ENCODE data around the gene RD3L. TPM values are rescaled to one million over a fixed set of nuclear protein-coding genes. Genes with fewer than 3 reads are reported as not detected.

Gene RD3L
- total RNA-seq, 1 donor from 2014 or later = not detected

DNA sequence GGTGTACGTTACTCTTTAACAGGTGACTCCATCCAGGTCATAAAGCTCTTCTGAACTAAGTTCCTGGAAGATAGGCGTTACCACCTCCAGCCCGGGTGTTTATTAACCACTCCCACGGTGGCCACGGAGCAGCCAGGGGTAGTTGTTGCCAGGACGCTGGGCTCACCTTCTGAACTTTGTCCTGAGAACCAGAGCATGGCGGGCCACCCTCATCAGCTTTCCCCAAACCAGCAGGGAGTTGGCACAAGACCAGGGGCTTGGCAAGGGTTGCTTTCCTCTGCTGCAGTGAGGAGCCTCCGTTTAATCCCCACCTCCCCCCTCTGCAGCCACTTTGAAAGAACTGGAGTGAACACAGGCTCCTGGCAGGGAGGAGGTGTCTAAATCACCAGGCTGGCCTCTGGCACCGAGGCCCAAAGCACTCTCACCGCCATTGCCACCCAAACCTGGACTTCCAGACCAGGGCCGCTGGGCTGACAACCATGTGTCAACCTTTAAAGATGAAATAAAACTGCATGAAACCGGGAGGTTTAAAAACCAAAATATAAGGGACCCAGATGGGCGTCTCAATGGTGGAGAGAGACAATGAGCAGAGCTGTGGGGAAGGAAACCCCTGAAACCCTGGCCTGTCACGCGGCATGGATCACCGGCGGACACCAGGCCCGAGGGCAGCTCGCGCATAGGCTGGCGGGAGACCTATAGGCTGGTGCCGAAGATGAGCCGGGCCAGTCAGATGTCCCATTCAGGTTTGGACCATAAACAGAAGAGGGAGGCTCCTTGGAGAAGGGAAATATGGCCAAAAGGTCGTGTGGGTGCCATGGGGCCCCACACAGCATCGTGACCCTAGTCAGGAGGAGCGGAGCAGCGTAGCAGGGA lies 45.0 kb downstream of the RD3L start:
- intact Hi-C loops (cut with micrococcal nuclease) = no loop called here

DNA sequence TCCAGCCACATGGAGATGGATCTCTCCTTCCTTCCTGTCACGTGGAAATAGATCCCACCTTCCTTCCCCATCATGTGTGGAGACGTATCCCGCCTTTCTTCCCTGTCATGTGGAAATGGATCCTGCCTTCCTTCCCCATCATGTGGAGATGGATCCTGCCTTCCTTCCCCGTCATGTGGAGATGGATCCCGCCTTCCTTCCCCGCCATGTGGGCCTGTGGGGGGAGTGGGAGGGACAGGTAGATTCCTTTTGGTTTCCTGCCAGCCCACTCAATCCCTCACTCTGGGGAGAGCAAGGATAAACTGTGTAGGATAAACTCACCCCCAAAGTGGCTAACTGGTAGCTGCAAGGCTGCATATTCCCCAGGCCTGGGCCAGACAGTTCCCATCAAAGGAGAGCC lies 45.8 kb downstream of the RD3L start:
- intact Hi-C loops (cut with micrococcal nuclease) = no loop called here

DNA sequence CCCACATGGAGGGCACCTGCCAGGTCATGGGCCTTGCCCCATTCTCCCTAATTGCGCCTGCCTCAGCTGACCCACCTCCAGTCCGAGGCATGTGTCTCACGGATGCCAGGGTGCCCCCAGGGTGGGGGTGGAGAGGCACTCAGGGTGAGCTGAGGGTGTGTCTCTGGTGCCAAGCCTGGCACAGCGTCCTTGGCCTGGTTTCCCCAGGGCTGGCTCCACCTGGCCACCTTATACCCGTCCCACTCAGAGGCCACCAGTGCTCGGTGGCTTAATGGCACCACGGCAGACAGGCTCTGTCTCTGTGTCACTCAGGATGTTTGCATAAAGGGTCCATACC lies 47.6 kb downstream of the RD3L start:
- intact Hi-C loops (cut with micrococcal nuclease) = no loop called here

DNA sequence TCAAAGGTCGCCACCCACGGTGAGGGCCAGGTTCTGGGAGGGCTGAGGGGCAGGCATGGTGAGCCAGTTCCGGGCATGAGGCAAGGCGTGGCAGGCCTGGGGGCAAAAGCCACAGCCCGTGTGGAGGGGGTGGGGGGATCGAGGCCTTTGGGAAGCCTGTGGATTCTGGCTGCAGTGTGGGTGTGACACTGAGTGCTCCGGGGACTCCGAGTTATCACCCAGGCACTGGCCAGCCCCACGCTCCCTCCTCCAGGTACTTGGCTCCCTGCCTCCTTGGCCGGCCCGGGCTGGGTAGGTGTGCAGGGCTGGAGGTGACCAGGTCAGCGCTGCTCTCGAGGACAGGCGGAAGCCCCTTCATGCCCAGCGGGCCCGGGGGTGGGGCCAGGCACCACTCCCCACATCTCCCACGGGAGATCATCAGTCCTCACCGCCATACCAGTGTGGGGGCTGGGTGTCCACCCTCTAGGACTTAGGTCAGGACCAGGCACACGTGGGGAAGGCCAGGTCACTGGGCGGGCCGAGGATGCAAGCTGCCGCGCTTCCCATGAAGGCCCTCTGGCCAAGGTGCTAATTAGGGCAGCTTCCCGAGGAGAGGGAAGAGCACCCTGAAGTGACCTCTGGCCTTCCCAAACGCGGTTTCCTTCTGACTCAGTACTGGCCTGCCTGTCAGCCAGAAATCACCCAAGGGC lies 48.2 kb downstream of the RD3L start:
- intact Hi-C loops (cut with micrococcal nuclease) = no loop called here

DNA sequence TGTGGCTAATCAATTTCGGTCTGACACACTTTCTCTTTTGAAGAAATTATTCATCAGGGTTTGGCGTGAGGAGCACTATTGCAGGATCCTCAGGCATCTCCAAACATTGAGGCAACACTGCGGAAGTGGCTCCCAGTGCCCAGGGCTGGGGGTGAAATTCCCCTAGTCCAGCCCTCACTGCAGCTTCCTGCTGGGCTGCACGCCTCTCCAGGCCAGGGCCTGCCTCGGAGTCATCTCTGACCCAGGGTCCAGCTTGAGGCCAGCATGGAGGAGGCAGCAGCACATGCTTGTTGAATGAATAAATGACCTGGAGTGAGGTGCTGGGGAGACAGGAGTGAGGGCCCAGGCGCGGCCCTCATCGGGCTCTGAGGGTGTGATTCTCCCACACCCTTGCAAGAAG lies 50.1 kb downstream of the RD3L start:
- intact Hi-C loops (cut with micrococcal nuclease) = no loop called here

DNA sequence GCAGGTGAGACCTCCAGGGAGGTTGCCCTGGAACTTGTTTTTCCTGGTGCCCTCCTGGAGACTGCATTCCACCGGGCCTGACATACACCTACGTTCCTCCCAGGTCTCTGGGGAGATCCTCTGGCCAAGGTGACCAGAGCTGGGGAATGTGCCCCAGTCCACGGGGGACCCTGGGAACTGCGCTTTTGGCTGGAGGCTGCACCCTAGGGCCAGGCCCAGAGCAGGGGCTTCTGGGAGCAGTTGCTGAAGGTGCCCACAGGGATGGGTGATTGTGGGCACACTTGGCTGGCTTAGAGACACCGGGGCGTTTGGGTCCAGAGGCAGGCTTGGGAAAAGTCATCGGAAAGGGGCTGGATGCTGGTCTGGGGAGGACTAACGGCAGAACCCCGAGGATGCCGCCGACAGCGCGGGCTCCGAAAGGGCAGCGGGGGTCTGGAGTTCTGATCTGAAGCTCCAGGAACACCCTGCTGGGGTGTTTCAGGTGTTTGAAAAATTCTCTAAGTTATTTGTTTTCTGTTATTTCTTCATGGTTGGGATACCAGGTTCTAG lies 50.6 kb downstream of the RD3L start:
- intact Hi-C loops (cut with micrococcal nuclease) = no loop called here

DNA sequence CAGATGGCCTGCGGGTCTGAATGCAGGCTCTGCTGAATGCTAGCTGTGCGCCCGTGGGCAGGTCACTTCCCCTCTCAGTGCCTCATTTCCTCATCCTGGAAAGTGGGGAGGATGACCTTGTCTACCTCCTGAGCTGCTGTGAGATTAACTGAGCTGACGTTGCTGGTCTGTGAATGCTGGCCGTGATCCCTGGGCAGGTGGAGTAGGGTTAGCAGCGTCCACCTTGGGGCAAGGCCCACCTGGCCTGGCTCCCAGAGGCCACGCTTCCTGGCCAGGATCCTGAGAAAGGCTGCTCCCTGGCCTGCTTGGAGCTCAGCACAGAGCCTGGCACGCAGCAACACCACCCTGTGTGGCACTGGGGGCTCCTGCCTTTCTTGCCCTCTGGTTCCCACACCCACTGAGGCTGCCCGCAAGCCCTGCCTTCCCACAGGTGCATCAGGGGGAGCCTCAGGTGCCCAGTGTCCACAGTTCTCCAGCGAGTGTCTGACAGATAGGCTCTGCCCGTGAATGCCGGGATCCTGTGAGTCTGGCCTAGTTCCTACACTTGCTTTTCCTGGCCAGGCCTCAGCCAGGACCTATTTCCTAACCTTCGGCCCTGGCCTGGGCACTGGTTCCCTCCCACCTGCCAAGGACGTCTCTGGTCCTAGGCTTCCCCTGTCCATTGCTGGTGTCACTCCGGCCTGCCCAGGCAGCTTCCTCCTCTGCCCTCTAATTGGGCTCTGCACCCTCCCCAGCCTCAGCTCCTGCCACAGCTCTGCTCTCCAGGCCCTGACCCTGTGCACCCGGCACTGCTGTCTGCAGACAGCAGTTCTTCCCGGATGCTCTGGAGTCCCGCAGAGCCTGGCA lies 51.3 kb downstream of the RD3L start:
- intact Hi-C loops (cut with micrococcal nuclease) = no loop called here

Other genes with a start within 250 kb of the RD3L start
- 36.1 and 39.6 TPM in 2 replicates for gene XRCC3, start 227.1 kb downstream of the RD3L start, total RNA-seq
- 17.2 and 17.4 TPM in 2 replicates for gene ZFYVE21, start 226.7 kb downstream of the RD3L start, total RNA-seq
- 10.6 and 13.1 TPM in 2 replicates for gene PPP1R13B, start 95.0 kb downstream of the RD3L start, total RNA-seq
- not detected in 2 replicates for gene TDRD9, start 14.1 kb downstream of the RD3L start, total RNA-seq
- gene ASPG, start 143.2 kb upstream of the RD3L start, total RNA-seq = not detected in 2 replicates
- 0.37 and 0.66 TPM in 2 replicates for gene KIF26A, start 196.1 kb upstream of the RD3L start, total RNA-seq

All from T-helper 1 cell treated with Interleukin-12 subunit alpha and Interleukin-12 subunit beta and Interleukin-4 antibody, amounts not matched to agents 30 ng/mL and 1 ng/mL, for 36 hours (primary cell).